ENCODE measurements around the gene CNKSR1.

- no peak for TF ChIP-seq REST (IDR thresholded peaks at IDR 0.05; ENCODE audit: low read depth)
- no peak for TF ChIP-seq RAD21 (IDR thresholded peaks at IDR 0.05; ENCODE audit: low read depth)
- no peak for TF ChIP-seq TAF1 (IDR thresholded peaks at IDR 0.05; ENCODE audit: low read depth)
These were observed 43.8 kb downstream of the CNKSR1 start for GRCh38 chr1:26221094-26221493.

All from Ishikawa (cell line).